Activated CD4-positive, alpha-beta T cell treated with anti-CD3 and anti-CD28 coated beads, Interleukin-2, amount 50 U/mL, for 16 hours (primary cell): ENCODE data around the gene DNAI4.
"Not testable (repeated sequence)": the region's sequence is repeated elsewhere in the genome, so short reads cannot be mapped to it uniquely, and the experiment has no call there.

Experiments used
- DNase-seq: peaks from one replicate; pipeline ENCODE4 v3.0.0-alpha.2; 2020

Gene DNAI4, protein sequence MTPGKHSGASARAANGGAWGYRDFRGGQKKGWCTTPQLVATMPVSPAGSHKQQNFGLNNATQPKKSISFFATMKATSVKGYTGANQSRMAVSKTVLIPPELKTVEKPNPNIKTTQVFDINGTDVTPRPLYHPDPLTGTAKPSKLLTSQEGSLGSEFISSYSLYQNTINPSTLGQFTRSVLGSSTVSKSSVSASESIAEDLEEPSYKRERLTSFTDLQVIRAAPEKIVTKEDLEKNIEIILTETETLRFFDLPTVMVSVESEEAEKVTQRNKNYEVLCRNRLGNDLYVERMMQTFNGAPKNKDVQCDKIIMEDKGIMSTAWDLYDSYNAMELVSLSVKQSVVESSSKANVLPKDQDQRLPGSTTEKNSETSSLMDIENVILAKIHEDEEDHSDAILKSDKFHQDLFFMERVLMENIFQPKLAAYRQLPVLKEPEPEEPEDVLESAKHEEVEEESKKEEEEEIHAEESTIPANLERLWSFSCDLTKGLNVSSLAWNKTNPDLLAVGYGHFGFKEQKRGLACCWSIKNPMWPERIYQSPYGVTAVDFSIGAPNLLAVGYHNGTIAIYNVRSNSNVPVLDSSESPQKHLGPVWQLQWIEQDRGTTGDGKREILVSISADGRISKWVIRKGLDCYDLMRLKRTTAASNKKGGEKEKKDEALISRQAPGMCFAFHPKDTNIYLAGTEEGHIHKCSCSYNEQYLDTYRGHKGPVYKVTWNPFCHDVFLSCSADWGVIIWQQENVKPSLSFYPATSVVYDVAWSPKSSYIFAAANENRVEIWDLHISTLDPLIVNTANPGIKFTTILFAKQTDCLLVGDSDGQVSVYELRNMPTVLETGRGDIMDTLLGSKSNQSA

DNA sequence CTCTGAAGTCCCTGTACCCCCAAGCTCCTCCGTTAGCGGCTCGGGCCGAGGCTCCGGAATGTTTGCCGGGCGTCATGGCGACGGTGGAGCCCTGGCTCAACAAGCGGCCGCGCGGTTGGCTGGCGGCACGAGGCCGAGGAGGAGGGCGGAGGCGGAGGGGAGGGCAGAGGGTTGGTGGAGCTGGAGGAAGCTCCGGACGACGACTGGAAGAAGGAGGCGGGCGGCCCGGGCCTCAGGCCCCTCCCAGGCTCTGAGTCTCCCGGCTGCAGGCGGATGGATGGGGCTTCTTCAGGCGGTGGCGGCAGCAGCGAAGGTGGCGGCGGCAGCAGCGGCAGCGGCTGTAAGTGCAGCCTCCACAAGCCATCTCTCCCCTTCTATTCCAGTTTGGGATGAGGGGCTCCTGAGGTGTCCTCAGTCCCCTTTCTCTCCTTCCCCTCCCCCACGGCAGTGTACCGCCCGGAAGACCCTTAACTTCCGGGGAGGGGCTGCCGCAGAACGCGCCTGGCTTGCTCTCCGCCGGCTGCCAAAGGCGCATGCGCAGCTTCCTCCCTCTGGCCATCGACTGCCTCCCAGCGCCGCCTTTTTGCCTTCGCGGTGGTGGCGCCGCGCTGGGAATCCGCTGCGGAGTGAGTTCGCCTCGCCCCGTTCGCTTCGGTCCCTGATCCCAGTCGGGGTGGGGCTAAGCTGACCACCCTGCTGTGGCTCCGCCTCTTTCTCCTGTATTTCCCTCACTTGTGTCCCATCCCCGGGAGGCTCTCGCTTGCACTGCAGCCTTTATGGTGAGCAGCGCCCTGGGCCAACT is at the start of gene DNAI4, which contains the start of gene MIER1:
DNAI4 (minus strand) TSS at position 101 of the 802 bp plus-strand sequence; CDS start at position 76, 25 bp downstream.
MIER1 (plus strand) TSS at position 235 of the 802 bp plus-strand sequence; CDS start at position 274, 39 bp downstream.
- peak; percentile 98 for DNase-seq

DNA sequence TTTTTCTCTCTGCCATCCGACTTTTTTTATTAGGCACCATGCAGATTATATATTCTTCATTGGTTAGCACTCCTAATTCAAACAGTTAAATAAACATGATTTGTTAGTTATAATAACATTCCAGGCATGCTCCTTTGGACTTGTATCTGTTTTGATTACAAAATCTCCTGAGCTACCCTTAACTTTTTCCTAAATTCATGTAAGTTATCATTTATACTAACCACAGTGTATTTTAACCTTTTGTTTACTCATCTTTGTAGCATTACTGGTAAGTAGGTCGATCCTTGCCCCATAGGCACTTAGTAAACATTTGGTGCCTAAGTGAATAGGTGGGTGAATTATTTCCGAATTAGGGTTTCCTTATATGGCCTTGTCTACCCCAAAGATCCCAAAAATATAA is 43.9 kb upstream of the DNAI4 start:
- no peak for DNase-seq

DNA sequence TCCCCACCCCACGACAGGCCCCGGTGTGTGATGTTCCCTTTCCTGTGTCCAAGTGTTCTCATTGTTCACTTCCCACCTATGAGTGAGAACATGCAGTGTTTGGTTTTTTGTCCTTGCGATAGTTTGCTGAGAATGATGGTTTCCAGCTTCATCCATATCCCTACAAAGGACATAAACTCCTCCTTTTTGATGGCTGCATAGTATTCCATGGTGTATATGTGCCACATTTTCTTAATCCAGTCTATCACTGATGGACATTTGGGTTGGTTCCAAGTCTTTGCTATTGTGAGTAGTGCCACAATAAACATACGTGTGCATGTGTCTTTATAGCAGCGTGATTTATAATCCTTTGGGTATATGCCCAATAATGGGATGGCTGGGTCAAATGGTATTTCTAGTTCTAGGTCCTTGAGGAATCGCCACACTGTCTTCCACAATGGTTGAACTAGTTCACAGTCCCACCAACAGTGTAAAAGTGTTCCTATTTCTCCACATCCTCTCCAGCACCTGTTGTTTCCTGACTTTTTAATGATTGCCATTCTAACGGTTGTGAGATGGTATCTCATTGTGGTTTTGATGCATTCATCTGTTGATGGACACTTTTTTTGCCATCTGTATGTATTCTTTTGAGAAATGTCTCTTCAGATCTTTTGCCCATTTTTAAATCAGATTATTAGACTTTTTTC is 41.7 kb upstream of the DNAI4 start:
- not testable (repeated sequence) for DNase-seq

GRCh38 chr1:66957938-66958337 is 33.3 kb upstream of the DNAI4 start:
- DNase-seq = no peak

GRCh38 chr1:66954208-66954607 is 29.6 kb upstream of the DNAI4 start:
- peak; percentile 30 for DNase-seq

GRCh38 chr1:66951513-66951912 is 26.9 kb upstream of the DNAI4 start:
- no peak for DNase-seq

GRCh38 chr1:66947267-66947666 is 22.6 kb upstream of the DNAI4 start:
- no peak for DNase-seq

DNA sequence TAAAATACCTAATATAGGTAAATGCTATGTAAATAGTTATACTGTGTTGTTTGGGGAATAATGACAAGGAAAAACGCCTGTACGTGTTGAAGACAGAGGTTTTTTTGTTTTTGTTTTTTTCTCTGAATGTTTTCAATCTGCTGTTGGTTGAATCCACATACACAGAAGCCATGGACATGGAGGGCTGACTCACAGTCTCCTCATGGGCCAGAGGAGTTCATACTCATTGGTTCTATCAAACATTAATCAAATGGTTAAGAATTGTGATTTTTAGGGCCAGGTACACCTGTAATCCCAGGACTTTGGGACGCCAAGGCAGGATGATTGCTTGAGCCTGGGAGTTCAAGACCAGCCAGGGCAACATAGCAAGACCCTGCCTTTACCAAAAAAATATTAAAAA is 20.7 kb upstream of the DNAI4 start:
- no peak for DNase-seq

DNA sequence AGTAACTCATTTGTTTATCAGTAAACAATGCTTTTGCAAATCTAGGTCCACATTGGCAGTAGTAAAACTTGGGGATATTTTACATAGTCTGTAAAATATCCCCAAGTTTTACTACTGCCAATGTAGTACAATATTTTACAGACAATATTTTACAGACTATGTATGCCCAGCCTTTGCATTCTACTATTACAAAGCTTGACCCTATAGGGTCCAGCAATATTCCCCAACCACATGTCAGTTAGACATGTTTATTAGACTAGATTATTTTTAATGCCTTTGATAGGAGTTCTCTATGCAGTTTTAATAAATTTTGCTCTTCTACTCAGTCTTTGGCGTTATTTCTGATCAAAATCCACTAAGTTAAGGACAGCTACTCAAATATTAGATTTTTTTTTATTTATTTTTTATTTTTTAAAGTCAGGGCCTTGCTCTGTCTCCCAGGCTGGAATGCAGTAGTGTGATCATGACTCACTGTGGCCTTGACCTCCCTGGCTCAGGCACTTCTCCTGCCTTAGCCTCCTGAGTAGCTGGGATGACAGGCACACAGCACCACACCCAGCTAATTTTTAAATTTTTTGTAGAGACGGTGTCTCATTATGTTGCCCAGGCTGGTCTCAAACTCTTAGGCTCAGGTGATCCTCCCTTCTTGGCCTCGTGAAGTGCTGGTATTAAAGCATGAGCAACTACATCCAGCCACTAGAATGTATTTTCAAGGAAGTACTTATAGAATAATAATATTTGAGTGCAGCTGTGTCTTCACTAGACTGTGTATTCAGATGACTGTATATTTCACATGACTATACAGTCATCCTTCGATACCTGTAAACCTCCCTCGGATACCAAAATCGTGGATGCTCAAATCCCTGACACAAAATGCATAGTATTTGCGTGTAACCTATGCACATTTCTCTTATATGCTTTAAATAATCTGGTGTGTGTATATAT is 19.9 kb upstream of the DNAI4 start:
- no peak for DNase-seq

DNA sequence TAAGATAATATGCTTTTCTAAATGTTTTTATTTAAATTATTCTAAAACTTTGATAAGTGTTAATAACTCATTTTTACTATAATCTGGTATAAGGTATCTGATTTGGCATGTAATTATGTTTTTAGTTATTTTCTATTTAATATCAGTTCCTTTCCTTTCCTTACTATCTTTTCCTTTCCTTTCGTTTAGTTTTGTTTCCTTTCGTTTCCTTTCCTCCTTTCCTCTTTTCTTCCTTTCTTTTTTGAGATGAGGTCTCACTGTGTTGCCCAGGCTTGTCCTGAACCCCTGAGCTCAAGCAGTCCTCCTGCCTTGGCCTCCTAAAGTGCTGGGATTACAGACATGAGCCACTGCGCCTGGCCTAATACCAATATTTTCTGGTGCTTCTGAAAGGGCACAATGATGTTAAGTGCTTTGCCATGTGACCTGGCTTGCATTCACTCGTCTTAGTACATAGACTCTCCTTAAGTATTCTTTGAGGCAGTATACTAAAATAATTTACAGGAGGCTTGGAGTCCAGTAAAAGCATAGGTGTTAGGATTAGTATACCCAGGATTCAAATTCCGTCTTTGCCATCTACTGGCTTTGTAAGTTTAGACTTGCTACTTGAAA is 18.8 kb upstream of the DNAI4 start:
- DNase-seq = no peak

- no peak for DNase-seq
Measured at GRCh38 chr1:66940981-66941380, 16.3 kb upstream of the DNAI4 start.

GRCh38 chr1:66938613-66939012 is 14.0 kb upstream of the DNAI4 start:
- no peak for DNase-seq

- DNase-seq = no peak
Measured at GRCh38 chr1:66937529-66938234, 13.0 kb upstream of the DNAI4 start.

DNA sequence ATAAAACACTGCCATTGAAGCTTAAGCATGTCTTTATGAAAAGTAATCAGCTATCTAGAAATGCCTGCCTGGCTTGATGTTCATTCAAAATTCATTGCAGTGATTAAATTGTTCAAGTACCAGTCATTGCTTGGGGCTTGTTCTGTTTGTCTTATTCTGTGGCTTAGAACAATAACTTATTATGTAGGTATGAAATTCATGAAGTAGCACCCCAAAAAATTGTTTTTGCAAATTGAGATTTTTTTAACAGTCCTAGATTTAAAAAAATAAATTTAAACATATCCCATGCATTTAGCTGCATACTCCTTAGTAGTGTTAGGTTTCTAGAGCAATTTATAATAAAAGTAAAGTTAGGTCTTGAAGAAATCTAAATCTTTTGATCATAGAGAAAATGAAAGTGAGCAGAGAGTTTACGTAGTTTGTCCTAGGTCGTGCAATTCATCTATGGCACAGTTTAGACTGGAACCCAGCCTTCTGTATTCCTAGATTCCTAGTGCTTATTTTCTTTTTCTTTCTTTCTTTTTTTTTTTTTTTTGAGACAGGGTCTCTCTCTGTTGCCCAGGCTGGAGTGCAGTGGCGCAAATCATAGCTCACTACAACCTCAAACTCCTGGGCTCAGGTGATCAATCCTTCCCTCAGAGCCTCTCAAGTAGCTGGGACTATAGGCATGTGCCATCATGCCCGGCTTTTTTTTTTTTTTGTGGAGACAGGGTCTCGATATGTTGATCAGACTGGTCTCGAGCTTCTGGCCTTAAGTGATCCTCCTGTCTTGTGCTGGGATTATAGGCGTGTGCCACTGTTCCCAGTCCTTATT is 9.4 kb upstream of the DNAI4 start:
- no peak for DNase-seq

GRCh38 chr1:66932291-66932690 is 7.6 kb upstream of the DNAI4 start:
- no peak for DNase-seq

DNA sequence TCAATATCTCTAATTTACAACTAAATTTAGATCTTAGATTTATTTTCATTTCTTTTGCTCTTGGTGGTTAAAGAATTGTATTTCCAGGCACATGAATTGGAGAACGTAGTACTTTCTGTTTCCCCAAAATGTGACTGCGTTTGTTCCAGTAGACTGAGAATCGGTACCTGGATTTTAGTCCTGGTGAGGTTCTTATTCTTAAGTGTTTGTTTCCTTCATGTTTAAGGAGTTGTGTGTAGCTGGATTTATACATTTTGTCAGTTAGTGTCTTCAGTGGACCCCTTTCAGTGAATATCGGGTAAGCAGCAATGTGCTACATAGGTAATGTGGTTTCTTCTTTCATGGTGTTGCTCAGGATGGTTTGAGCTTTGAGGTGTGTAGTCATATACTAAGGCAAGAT is 6.9 kb upstream of the DNAI4 start:
- DNase-seq = peak; percentile 60

GRCh38 chr1:66930823-66931174 is 6.1 kb upstream of the DNAI4 start:
- DNase-seq = no peak

DNA sequence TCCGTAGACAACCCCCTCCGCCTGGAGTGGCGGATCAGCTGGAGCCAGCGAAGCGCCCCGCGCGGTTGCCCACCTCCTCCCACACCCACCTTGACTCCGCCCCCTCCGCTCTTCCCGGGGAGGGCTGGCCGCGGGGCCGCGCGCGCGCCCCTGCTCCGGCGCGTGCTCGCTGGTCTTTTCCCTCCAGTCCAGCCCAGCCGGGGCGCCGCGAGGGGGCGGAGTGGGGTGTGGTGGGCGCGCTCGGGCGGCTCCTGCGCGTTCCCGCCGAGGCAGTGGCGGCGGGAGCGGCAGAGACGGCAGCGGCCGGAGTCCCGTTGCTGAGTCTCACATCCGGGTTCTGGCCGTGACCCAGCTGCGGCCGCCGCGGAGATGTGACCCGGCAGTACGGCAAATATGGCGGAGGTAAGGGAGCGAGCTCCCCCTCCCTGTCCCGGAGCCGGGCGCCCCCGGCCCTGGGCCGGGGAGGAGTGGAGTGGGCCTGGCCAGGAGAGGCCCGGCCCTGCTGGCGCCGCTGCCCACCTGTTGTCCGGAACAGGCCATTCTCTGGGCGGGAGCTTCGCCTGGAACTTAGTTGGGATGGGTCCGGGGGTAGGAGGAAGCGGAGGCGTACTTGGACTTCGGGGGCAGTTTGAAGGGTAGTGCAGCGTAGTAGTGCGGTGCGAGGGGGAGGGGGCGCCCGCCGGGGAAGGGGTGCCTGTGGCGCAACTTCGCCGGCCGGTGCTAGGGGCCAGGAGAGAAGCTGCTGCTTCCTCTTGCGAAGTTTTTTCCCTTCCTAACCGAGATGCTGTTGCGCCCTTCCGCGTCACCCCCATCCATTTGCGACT is 5.6 kb upstream of the DNAI4 start:
- DNase-seq = peak; percentile 97

GRCh38 chr1:66929691-66929998 is 5.0 kb upstream of the DNAI4 start:
- no peak for DNase-seq
